ENCODE data around the gene FCAR.
"Not testable (repeated sequence)": the region's sequence is repeated elsewhere in the genome, so short reads cannot be mapped to it uniquely, and the experiment has no call there.

DNA sequence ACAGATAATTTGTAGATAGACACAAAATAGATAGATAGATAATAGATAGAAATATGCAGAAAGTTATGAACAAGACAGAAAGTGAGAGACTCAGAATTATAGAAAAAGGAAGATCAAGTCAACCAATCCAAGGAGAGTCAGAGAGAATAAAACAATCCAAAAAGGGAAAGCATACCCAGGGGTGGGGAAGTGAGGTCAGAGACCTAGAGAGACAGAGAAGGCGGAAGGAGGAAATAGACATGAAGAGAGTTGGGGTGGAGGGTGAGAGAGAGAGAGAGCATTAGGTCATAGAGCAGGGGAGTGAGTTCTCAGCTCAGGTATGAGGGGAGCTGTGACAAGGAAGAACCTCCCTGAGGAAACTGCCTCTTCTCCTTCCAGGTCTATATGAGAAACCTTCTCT is 18.8 kb upstream of the FCAR start:
- TF ChIP-seq, protein P1, sequence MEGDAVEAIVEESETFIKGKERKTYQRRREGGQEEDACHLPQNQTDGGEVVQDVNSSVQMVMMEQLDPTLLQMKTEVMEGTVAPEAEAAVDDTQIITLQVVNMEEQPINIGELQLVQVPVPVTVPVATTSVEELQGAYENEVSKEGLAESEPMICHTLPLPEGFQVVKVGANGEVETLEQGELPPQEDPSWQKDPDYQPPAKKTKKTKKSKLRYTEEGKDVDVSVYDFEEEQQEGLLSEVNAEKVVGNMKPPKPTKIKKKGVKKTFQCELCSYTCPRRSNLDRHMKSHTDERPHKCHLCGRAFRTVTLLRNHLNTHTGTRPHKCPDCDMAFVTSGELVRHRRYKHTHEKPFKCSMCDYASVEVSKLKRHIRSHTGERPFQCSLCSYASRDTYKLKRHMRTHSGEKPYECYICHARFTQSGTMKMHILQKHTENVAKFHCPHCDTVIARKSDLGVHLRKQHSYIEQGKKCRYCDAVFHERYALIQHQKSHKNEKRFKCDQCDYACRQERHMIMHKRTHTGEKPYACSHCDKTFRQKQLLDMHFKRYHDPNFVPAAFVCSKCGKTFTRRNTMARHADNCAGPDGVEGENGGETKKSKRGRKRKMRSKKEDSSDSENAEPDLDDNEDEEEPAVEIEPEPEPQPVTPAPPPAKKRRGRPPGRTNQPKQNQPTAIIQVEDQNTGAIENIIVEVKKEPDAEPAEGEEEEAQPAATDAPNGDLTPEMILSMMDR (conservative IDR thresholded peaks at IDR 0.05; ENCODE audit: low read length) = not testable (repeated sequence)
- not testable (repeated sequence) for TF ChIP-seq EZH2phosphoT487 (IDR thresholded peaks at IDR 0.05; ENCODE audit: borderline replicate concordance)
